PC-3 (cell line): ENCODE results near the gene KCNQ4.

Source experiments
- EZH2phosphoT487 ChIP-seq: fragments of 300-600 bp; sonication (generic); IDR thresholded peaks from 2 replicates; pipeline ENCODE4 v1.6.1; 2018; ENCODE audit warnings: mild to moderate bottlenecking, antibody characterized with exemption, low read length, borderline replicate concordance
- TF ChIP-seq, protein P1 (sequence below): fragments of 300-600 bp; sonication (generic); conservative IDR thresholded peaks from 2 replicates; pipeline ENCODE4 v1.5.1; 2017; ENCODE audit warnings: antibody characterized with exemption, low read depth, mild to moderate bottlenecking, low read length

DNA sequence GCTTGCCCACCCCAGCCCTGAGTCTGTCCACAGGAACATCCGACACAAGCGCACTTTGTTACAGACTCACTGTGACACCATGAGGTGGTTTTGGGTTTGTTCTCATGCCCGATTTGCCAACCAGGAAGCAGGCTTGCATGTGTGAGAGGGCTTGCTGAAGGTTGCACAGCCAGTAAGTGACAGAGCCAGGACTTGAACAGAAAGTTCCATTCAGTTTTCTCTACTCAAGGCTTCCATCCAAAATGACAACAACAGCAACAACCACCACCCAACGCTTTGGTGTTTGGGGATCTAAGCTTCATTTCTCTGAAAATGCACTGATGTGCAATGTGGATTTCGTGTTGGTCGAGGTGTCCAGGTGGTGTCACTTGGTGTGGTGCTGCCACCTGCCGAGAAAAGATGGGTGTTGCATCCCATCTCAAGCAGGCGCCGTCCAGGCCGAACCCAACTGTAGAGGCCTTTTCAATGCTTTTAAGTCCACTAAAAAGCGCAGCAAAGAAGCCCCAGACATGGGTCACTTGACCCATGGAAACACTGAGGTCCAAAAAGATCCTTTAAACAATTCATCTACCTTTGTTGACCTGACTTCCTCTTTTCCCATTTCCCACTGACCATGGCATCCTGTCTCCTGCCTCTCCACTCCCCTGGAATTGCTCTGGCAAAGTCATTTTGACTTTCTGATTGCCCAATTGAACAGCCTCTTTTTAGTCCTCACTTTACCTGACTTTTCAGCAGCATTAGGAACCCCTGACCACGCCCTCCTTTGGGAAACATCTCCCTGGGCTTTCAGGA, 66.4 kb downstream of the KCNQ4 start:
- TF ChIP-seq, protein P1, sequence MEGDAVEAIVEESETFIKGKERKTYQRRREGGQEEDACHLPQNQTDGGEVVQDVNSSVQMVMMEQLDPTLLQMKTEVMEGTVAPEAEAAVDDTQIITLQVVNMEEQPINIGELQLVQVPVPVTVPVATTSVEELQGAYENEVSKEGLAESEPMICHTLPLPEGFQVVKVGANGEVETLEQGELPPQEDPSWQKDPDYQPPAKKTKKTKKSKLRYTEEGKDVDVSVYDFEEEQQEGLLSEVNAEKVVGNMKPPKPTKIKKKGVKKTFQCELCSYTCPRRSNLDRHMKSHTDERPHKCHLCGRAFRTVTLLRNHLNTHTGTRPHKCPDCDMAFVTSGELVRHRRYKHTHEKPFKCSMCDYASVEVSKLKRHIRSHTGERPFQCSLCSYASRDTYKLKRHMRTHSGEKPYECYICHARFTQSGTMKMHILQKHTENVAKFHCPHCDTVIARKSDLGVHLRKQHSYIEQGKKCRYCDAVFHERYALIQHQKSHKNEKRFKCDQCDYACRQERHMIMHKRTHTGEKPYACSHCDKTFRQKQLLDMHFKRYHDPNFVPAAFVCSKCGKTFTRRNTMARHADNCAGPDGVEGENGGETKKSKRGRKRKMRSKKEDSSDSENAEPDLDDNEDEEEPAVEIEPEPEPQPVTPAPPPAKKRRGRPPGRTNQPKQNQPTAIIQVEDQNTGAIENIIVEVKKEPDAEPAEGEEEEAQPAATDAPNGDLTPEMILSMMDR = peak; percentile 90
- TF ChIP-seq EZH2phosphoT487 = no peak
